HG03280 (cell line): Measurements from ENCODE around the gene NDRG4.
A peak's percentile ranks its signal among the peaks of the same experiment; 100 is the strongest.
"Not testable (repeated sequence)": the region's sequence is repeated elsewhere in the genome, so short reads cannot be mapped to it uniquely, and the experiment has no call there.

Experiments
- ATAC-seq: cut with Tn5 transposase; IDR thresholded peaks from one replicate; pipeline ENCODE4 v1.9.1; 2021; ENCODE audit warnings: mild to moderate bottlenecking, moderate library complexity; ENCODE audit not compliant: unreplicated experiment

NDRG4 gene

GRCh38 chr16:58464916-58465731 lies 34.8 kb upstream of the NDRG4 start:
- no peak for ATAC-seq

- ATAC-seq = no peak
These were observed 34.1 kb upstream of the NDRG4 start for GRCh38 chr16:58465817-58466216.

GRCh38 chr16:58466396-58466795 lies 33.5 kb upstream of the NDRG4 start:
- no peak for ATAC-seq

GRCh38 chr16:58467905-58468304 lies 32.0 kb upstream of the NDRG4 start:
- ATAC-seq = no peak

- no peak for ATAC-seq
These were observed 28.6 kb upstream of the NDRG4 start for GRCh38 chr16:58471209-58471975.

GRCh38 chr16:58472266-58472665 lies 27.7 kb upstream of the NDRG4 start:
- ATAC-seq = no peak

- no peak for ATAC-seq
These were observed 27.1 kb upstream of the NDRG4 start for GRCh38 chr16:58472827-58473226.

GRCh38 chr16:58474296-58474695 lies 25.6 kb upstream of the NDRG4 start:
- no peak for ATAC-seq

- no peak for ATAC-seq
These were observed 24.8 kb upstream of the NDRG4 start for GRCh38 chr16:58475091-58475619.

- ATAC-seq = no peak
These were observed 23.2 kb upstream of the NDRG4 start for GRCh38 chr16:58476791-58477190.

- no peak for ATAC-seq
These were observed 21.5 kb upstream of the NDRG4 start for GRCh38 chr16:58478427-58478826.

- ATAC-seq = no peak
These were observed 18.6 kb upstream of the NDRG4 start for GRCh38 chr16:58481226-58481869.

GRCh38 chr16:58481931-58482330 lies 18.0 kb upstream of the NDRG4 start:
- ATAC-seq = no peak

- no peak for ATAC-seq
These were observed 14.6 kb upstream of the NDRG4 start for GRCh38 chr16:58485184-58485887.

GRCh38 chr16:58487566-58488351 lies 12.2 kb upstream of the NDRG4 start:
- peak; percentile 73 for ATAC-seq

- no peak for ATAC-seq
These were observed 11.4 kb upstream of the NDRG4 start for GRCh38 chr16:58488531-58488930.

- ATAC-seq = no peak
These were observed 9.9 kb upstream of the NDRG4 start for GRCh38 chr16:58490065-58490464.

- ATAC-seq = not testable (repeated sequence)
These were observed 9.4 kb upstream of the NDRG4 start for GRCh38 chr16:58490539-58490938.

GRCh38 chr16:58492066-58492465 lies 7.9 kb upstream of the NDRG4 start:
- no peak for ATAC-seq

- ATAC-seq = no peak
These were observed 7.2 kb upstream of the NDRG4 start for GRCh38 chr16:58492735-58493134.
